Fibroblast of mammary gland (primary cell): ENCODE measurements around the gene TCF23.
A peak's percentile ranks its signal among the peaks of the same experiment; 100 is the strongest.
"Not testable (repeated sequence)": the region's sequence is repeated elsewhere in the genome, so short reads cannot be mapped to it uniquely, and the experiment has no call there.

Experiments used
- DNase-seq: peaks from one replicate; pipeline ENCODE4 v3.0.0-alpha.2; 2010; ENCODE audit warnings: low read depth
- H3K4me3 ChIP-seq: 2 replicates; pipeline ENCODE4 v1.5.1; 2011; ENCODE audit warnings: low read depth, mild to moderate bottlenecking, low read length, moderate library complexity; ENCODE audit not compliant: control insufficient read depth
- TF ChIP-seq, protein P1 (sequence below): conservative IDR thresholded peaks from 2 replicates; pipeline ENCODE4 v1.5.1; 2011; ENCODE audit warnings: low read depth, low read length, inconsistent platforms; ENCODE audit not compliant: control insufficient read depth, insufficient read depth

Gene TCF23

GRCh38 chr2:27109083-27109482 is 39.7 kb upstream of the TCF23 start:
- TF ChIP-seq, protein P1, sequence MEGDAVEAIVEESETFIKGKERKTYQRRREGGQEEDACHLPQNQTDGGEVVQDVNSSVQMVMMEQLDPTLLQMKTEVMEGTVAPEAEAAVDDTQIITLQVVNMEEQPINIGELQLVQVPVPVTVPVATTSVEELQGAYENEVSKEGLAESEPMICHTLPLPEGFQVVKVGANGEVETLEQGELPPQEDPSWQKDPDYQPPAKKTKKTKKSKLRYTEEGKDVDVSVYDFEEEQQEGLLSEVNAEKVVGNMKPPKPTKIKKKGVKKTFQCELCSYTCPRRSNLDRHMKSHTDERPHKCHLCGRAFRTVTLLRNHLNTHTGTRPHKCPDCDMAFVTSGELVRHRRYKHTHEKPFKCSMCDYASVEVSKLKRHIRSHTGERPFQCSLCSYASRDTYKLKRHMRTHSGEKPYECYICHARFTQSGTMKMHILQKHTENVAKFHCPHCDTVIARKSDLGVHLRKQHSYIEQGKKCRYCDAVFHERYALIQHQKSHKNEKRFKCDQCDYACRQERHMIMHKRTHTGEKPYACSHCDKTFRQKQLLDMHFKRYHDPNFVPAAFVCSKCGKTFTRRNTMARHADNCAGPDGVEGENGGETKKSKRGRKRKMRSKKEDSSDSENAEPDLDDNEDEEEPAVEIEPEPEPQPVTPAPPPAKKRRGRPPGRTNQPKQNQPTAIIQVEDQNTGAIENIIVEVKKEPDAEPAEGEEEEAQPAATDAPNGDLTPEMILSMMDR = no peak
- no peak for DNase-seq
- H3K4me3 ChIP-seq = no peak overlapping the region

DNA sequence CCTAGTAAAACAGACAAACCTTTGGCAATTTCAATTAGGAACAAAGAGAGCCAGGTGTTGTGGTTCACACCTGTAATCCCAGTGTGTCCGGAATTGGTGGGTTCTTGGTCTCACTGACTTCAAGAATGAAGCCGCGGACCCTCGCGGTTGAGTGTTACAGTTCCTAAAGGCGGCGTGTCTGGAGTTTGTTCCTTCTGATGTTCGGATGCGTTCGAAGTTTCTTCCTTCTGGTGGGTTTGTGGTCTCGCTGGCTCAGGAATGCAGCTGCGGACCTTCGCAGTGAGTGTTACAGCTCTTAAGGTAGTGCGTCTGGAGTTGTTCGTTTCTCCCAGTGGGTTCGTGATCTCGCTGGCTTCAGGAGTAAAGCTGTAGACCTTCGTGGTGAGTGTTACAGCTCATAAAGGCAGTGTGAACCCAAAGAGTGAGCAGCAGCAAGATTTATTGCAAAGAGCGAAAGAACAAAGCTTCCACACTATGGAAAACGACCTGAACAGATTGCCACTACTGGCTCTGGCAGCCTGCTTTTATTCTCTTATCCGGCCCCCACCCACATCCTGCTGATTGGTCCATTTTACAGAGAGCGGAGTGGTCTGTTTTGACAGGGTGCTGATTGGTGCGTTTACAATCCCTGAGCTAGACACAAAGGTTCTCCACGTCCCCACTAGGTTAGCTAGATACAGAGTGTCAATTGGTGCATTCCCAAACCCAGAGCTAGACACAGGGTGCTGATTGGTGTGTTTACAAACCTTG is 38.0 kb upstream of the TCF23 start:
- H3K4me3 ChIP-seq, DNase-seq: not testable (repeated sequence)

GRCh38 chr2:27111392-27112078 is 37.3 kb upstream of the TCF23 start:
- not testable (repeated sequence) for H3K4me3 ChIP-seq, DNase-seq

- peak; percentile 17 for DNase-seq
- TF ChIP-seq, protein P1 = no peak
- H3K4me3 ChIP-seq = no peak overlapping the region
These were observed 33.3 kb upstream of the TCF23 start for GRCh38 chr2:27115519-27115918.

DNA sequence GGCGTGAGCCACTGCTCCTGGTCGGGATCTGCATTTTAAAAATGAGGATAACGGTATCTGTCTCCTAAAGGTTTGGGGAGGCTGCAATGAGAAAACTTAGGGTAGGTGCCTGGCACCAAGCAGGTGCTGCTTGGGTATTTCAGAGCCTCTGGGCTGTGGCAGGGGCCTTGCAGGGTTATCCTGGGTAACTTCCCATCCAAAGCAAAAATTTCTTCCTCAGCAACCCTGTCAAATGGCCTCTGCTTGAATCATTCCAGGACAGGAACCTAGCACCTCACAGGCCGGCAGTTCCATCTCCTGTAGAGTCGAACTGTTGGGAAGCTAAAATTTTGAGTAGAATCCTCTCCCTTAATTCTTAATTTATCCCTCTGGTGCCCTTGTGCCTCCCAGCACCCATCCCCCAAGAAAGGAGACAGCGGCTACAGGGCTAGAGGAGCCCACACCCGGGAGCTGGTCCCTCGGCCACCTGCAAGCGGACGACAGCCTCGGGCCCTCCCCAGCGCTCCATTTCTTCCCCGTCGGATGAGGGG is 30.7 kb upstream of the TCF23 start:
- TF ChIP-seq, protein P1 = no peak
- DNase-seq = no peak
- H3K4me3 ChIP-seq = peak overlapping the region; percentile 56

DNA sequence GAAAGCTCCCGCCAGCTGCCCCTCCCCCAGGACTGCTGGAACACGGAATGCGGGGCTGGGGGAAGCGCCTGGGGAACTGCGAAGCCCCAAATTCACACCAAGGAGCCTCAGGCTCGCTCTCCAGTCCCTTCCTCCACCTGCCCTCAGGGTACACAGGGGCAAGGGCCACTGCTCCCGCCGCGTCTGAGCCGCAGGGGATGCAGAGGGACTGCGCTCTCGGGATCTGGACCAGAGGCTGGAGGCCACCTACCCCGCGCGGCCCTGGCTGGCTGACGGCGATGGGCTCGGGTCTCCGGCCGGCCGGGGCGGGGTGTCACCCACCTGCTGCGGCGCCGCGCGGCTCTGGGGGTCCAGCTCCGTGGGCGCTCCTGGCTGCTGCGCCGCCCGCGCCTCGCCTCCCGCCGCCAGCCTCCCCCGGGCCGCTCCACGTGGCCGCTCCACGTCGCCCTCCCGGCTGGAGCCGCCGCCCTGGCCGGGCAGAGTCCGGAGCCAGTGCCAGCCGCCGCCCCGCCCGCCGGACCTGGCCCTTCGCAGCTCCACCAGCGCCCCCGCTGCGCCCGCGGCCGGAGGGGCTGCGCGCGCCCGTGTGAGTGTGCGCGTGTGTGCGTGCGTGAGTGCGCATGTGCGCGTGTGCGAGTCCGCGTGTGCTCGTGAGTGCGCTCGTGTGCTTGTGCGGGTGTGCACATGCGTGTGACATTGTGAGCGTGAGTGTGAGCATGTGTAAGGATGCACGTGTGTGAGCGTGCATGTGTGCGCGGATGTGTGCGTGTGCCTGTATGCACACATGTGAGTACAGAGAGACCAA is 30.1 kb upstream of the TCF23 start, which contains the start of gene CGREF1:
TSS of gene CGREF1 (minus strand) at position 604 of the 805 bp plus-strand sequence. CDS start 14,762 bp downstream, outside the sequence.
- no peak for DNase-seq
- peak within 1 kb of the TSS; percentile 56 for H3K4me3 ChIP-seq
- TF ChIP-seq, protein P1 = no peak

GRCh38 chr2:27119330-27119670 is 29.5 kb upstream of the TCF23 start:
- not testable (repeated sequence) for DNase-seq
- peak overlapping the region; percentile 32 for H3K4me3 ChIP-seq

DNA sequence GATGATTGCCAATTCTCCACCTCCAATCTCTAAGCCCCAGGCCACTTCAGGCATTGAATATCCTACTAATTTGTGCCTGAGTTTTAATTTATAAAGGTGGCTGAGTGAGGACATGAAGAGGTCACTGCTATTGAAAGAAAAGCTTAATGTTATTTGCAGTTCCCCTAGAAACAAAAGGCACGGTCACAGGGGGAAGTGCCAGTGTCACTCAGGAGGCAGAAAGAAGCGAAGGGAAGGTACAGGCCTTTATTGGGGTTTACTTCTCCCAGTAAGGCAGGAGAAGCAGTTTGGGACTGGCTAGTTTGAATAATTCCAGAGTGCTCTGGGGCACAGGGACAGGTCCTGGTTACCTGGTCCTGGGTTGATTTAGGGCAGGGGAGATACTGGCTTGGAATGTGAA is 26.9 kb upstream of the TCF23 start:
- TF ChIP-seq, protein P1 = no peak
- DNase-seq = no peak

More for the DNA sequence above, 26.9 kb upstream of the TCF23 start:
- H3K4me3 ChIP-seq = no peak overlapping the region
